NCI-H146 treated with DMSO at 0.1 percent for 48 hours (cell line): Measurements from ENCODE around the gene RGPD8.
"Not testable (repeated sequence)": the region's sequence is repeated elsewhere in the genome, so short reads cannot be mapped to it uniquely, and the experiment has no call there.

ENCODE experiments used
- DNase-seq: peaks from one replicate; lab custom pipeline; 2025; ENCODE audit not compliant: unreplicated experiment; lab: John Stamatoyannopoulos, UW

RGPD8 gene

GRCh38 chr2:112433480-112433879 is at the start of gene RGPD8:
TSS of gene RGPD8 (minus strand) at chr2:112433645. CDS start at chr2:112433453, 192 bp downstream.
- DNase-seq = not testable (repeated sequence)

- peak; percentile 66 for DNase-seq
These were observed 49.6 kb upstream of the RGPD8 start for GRCh38 chr2:112483042-112483473.

GRCh38 chr2:112482309-112483041 is 49.0 kb upstream of the RGPD8 start:
- peak; percentile 36 for DNase-seq

- peak; percentile 54 for DNase-seq
These were observed 48.2 kb upstream of the RGPD8 start, which contains the start of gene TTL for GRCh38 chr2:112481528-112482233. TSS of gene TTL (plus strand) at chr2:112482156. CDS start at chr2:112482345, 189 bp downstream.

GRCh38 chr2:112481050-112481527 is 47.6 kb upstream of the RGPD8 start:
- peak; percentile 85 for DNase-seq

GRCh38 chr2:112480530-112481049 is 47.1 kb upstream of the RGPD8 start:
- peak; percentile 45 for DNase-seq

GRCh38 chr2:112476434-112476833 is 43.0 kb upstream of the RGPD8 start:
- DNase-seq = no peak

- no peak for DNase-seq
These were observed 41.5 kb upstream of the RGPD8 start for GRCh38 chr2:112474844-112475486.

GRCh38 chr2:112472547-112473263 is 39.3 kb upstream of the RGPD8 start:
- DNase-seq = no peak

GRCh38 chr2:112465382-112465781 is 31.9 kb upstream of the RGPD8 start:
- DNase-seq = no peak

GRCh38 chr2:112463256-112463655 is 29.8 kb upstream of the RGPD8 start:
- no peak for DNase-seq

- DNase-seq = no peak
These were observed 28.7 kb upstream of the RGPD8 start for GRCh38 chr2:112462178-112462577.

- no peak for DNase-seq
These were observed 25.9 kb upstream of the RGPD8 start for GRCh38 chr2:112459372-112459771.

- DNase-seq = no peak
These were observed 21.1 kb upstream of the RGPD8 start for GRCh38 chr2:112454586-112454985.

- DNase-seq = no peak
These were observed 17.9 kb upstream of the RGPD8 start for GRCh38 chr2:112451317-112451716.

- no peak for DNase-seq
These were observed 16.4 kb upstream of the RGPD8 start for GRCh38 chr2:112449854-112450253.

GRCh38 chr2:112444256-112444655 is 10.8 kb upstream of the RGPD8 start:
- not testable (repeated sequence) for DNase-seq

GRCh38 chr2:112438603-112439261 is 5.3 kb upstream of the RGPD8 start:
- not testable (repeated sequence) for DNase-seq

- not testable (repeated sequence) for DNase-seq
These were observed 4.0 kb upstream of the RGPD8 start for GRCh38 chr2:112437405-112437831.

GRCh38 chr2:112436993-112437392 is 3.5 kb upstream of the RGPD8 start:
- DNase-seq = not testable (repeated sequence)
